Measurements from ENCODE around the gene ZNF546. TPM values are rescaled to one million over a fixed set of nuclear protein-coding genes. Genes with fewer than 3 reads are reported as not detected.

Gene ZNF546
- total RNA-seq, 1 experiment from 2014 or later, result 1.8 TPM

DNA sequence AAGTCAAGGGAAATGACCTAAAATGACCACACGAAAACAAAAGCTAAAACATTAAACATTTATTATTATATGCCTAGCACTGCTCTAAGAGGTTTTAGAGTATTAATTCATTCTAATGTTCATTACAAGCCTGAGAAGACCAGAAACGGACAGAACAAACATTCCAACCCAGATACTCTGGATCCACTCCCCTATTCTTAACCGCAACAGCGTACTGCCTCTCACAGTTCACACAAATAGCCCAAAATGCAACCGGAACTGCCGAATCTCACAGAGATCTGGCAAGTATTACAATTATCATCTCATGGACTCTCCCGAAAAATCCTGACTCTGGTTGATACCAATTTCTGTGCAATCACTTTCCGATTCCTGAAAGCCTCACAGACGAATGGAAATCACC, 57.8 kb downstream of the ZNF546 start:
- DNase-seq (ENCODE audit: low read depth), result no peak

DNA sequence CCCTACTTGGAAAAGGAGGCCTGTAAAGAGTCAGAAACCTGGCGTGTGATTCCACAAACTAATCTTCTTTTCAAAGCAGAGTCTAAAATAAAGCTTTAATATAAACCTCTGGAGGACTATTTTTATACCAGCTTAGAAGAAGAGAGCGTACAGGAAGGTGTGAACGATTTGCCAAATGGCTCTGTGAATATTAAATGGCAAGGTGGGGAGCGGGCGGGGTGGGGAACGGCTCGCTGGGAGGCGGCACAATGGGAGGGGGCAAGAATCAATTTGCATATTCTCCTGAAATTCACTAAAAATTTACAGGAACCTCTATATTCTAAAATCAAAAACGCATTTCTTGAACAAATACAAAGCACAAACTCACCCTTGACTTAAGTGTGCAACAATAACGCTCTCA, 58.2 kb downstream of the ZNF546 start:
- no peak for DNase-seq (ENCODE audit: low read depth)

DNA sequence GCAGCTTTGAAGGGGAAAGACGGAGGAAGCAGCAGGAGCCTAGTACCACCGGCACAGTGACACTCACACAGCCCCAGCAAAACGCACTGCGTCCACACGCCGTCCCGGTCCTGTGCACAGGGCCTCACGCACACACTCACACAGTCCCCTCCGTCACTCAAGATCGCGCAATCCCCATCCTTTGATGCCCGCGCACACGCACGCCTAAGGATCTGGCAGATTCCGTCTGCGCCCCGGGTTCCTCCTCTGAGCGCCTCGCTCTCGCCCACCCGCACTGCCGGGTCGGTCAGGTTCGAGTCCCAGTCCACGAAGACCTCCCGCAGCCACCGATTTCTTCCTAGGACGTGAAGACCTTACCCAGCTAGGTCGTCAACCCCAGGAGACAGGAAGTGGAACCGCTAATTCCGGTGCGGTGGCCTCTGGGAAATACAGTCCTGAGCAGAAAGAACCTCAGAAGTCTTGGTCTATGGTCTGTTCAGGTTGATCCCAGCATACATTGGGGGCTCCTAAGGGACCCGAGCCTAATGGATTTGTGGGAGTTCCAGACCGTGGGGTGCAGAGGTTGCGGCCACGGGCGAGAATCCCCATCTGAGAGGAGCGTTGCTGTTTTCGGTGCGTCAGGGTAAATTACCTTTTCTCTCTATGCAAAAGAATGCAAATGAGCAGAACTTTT, 59.1 kb downstream of the ZNF546 start, which contains the start of gene ZNF780B:
Gene ZNF780B (minus strand): TSS at position 400 of the 673 bp plus-strand sequence. CDS start 5,899 bp downstream, outside the sequence.
- peak; percentile 56 for DNase-seq (ENCODE audit: low read depth)

DNA sequence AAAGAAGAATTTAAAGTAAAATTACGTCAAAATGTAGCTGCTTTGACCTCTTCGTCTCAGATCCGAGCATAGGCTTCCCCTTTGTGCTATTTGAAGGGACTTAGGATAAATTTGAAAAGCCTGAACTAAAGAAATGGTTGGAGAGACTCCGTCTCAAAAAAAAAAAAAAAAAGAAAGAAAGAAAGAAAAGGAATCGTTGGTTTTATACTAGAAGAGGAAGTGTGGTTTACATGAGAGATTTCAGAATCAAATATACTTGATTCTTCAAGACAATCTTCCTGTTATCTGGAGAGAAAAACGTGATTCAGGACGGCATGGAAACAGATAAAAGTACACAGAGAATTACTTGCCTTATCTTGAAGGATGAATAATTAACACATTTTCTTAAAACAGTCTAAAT, 59.6 kb downstream of the ZNF546 start:
- DNase-seq (ENCODE audit: low read depth), result no peak

DNA sequence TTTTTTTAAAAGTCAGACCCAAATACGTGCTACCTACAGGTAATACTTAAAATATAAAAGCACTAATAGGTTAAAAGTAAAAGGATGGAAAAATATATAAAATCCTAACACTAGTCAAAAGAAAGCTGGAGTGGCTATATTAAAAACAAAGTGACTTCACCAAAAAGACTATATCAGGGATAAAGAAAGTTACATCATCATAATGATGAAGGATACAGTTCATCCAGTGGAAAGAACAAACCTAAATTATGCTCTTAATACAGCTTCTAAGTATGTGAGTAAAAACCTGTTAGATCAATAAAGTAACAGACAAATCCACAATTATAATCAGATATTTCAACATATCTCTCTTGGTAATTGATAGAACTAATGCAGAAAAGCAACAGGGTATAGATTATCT, 60.3 kb downstream of the ZNF546 start:
- no peak for DNase-seq (ENCODE audit: low read depth)

DNA sequence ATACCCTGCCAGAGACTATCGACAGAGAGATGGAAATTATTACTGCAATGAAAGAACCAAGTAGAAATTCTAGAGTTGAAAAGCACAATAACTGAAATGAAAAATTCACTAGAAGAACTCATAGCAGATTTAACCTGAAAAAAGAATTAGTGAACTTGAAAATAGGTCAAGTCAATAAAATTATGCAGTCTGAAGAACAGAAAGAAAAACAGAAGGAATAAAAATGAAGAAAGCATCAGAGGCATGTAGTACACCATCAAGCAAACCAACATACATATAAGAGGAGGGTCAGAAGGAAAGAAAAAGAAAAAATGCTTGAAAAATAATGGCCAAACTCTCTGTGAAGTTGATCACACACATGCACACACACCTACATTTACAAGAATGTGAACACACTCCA, 62.8 kb downstream of the ZNF546 start:
- DNase-seq (ENCODE audit: low read depth), result no peak

DNA sequence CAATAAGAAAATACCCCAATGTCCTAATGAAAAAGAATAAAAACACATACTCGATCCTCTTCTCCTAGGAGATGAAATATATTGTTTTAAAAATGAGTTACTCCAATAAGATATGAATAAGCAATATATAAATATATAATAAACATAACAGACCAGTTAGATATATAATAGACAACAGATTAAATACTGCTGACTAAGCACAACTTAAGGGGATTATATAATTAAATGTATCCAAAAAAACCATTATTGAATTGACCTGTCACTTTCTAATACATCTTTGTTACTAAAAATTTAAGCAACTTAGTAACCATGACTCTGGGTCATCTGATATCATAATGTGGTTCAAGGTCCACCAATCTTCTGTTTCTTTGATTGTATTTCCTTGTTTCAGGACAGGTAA, 73.2 kb downstream of the ZNF546 start:
- no peak for DNase-seq (ENCODE audit: low read depth)

Other genes starting within 250 kb of the ZNF546 start
- not detected in 2 replicates for gene LEUTX, start 218.2 kb upstream of the ZNF546 start, total RNA-seq (2014; rRNA removed; shearing (Covaris generic))
- gene DYRK1B, start 162.9 kb upstream of the ZNF546 start, total RNA-seq (2014; rRNA removed; shearing (Covaris generic)), result 0.60 and 1.3 TPM in 2 replicates
- gene FBL, start 150.7 kb upstream of the ZNF546 start, total RNA-seq (2014; rRNA removed; shearing (Covaris generic)), result 265 and 384 TPM in 2 replicates
- 0.20 and 0.26 TPM in 2 replicates for gene FCGBP, start 62.4 kb upstream of the ZNF546 start, total RNA-seq (2014; rRNA removed; shearing (Covaris generic))
- gene PSMC4, start 25.9 kb upstream of the ZNF546 start, total RNA-seq (2014; rRNA removed; shearing (Covaris generic)), result 324 and 370 TPM in 2 replicates
- gene ZNF780B, start 59.2 kb downstream of the ZNF546 start, total RNA-seq (2014; rRNA removed; shearing (Covaris generic)), result 7.2 and 10.6 TPM in 2 replicates
- gene ZNF780A, start 93.9 kb downstream of the ZNF546 start, total RNA-seq (2014; rRNA removed; shearing (Covaris generic)), result 6.8 and 10.8 TPM in 2 replicates
- gene MAP3K10, start 194.4 kb downstream of the ZNF546 start, total RNA-seq (2014; rRNA removed; shearing (Covaris generic)), result 4.9 and 8.0 TPM in 2 replicates
- 0.63 and 0.73 TPM in 2 replicates for gene TTC9B, start 221.3 kb downstream of the ZNF546 start, total RNA-seq (2014; rRNA removed; shearing (Covaris generic))
- gene CCNP, start 229.6 kb downstream of the ZNF546 start, total RNA-seq (2014; rRNA removed; shearing (Covaris generic)), result not detected in 2 replicates